NCI-H1930 (cell line): Measurements from ENCODE around the gene SDR42E1.
"Not testable (repeated sequence)": the region's sequence is repeated elsewhere in the genome, so short reads cannot be mapped to it uniquely, and the experiment has no call there.

Experiments used
- DNase-seq, 2 experiments: peaks; one replicate each; lab custom pipeline; 2025; lab: John Stamatoyannopoulos, UW

SDR42E1 gene

DNA sequence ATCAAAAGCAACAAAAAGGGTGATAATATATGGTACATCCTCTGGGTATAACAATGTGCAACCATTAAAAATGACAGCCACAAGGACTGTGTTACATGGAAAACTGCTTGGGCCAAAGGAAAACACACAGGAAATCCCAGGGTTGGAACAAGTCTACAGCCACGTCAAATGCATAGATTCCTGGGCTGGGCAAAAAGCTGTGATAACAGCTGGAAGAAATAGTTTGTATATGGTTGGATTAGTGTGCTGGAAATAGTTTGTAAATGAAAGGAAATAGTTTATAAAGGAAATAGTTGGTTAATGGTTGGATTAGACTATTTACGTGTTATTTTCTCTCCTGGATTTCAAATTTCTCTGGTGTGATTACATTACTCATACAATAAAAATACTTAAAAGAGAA lies 26.4 kb upstream of the SDR42E1 start:
- no peak for DNase-seq

DNA sequence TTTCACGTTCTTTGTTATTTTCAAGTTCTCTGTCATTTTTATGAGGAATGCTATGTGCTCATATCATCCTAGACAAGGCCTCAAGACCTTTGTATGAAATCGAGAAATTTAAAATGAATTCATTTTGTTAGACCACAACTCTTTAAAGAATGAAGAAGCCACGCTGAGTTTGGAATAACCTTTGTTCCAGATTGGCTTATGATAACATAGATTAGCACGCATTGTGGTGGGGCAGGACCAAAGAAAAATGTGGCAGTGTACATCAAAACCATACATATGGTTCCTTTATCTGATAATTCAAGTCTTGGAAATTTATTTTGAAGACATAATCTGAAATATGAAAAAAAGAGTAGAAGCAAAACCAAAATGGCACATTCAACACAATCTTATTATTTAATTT lies 26.0 kb upstream of the SDR42E1 start:
- no peak for DNase-seq

DNA sequence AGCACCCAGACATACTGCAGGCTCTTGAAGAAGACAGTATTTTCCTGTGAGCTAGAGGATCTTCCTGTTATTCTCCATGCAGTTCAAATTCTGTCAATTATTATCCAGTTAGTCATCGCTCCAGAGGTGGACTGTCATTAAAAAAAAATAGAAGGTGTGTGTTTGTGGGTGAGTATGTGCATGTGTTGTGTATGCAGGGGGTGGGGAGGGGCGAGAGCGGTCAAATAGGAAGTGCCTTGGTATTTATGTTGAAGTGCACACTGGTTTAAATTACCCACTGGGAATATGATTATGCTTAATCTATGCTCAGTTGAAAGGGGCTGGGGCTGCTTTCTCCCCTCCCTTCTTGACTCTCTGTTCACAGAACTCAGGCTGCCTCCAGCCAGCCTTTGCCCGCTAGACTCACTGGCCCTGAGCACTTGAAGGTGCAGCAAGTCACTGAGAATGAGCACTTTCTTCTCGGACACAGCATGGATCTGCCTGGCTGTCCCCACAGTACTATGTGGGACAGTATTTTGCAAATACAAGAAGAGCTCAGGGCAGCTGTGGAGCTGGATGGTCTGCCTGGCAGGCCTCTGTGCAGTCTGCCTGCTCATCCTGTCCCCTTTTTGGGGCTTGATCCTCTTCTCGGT lies 23.8 kb upstream of the SDR42E1 start, which contains the start of gene HSD17B2:
Gene HSD17B2, plus strand, starts transcription at position 273 of the 632 bp plus-strand sequence. Its CDS starts 172 bp downstream, at position 445.
- DNase-seq = no peak

DNA sequence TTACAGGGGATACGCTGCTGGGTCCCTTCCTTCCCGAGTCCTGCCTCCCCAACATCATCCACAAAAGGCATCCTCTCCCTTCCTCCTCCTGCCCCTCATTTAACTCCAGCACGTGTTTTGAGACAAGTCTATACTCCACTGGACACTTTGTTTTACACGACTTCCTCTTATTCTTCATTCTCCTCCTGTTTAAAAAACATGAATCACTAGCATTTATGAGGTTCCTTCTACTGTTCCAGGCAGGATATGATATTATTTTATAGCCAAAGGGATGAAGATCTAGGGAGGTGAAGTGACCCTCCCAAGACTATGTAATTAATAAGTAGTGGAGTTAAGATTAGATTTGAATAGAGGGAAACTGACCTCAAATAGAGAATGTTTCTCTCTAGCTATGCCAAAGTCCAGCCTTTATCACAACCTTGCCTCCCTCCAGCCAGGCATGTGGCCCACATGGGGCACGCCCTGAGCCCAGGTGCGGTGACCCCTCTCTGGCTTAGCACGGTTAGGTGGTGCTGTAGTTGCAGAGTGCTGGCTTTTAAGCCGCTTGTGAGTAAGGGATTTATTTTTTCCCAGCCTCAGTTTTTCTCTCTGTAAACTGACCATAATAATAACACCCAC lies 22.5 kb upstream of the SDR42E1 start:
- DNase-seq = no peak

DNA sequence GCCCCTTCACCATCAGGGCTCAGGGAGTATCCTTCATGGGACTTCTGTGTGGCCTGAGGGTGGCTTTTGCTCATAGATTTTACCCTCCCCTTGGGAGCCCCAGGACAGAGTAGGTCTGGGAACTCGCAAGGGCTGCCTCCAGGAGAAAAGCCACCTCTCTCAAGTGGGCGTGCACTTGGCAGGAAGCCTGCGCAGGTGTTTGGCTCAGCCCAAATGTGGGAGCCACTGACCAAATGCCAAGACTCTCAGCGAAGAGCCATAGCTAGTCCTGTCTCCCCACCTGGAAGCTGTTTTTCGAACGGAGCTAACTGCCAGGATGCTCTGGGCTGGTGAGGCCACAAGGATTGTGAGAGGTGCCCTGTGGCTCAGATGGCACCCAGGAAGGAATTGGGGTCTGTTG lies 21.7 kb upstream of the SDR42E1 start:
- DNase-seq = no peak

DNA sequence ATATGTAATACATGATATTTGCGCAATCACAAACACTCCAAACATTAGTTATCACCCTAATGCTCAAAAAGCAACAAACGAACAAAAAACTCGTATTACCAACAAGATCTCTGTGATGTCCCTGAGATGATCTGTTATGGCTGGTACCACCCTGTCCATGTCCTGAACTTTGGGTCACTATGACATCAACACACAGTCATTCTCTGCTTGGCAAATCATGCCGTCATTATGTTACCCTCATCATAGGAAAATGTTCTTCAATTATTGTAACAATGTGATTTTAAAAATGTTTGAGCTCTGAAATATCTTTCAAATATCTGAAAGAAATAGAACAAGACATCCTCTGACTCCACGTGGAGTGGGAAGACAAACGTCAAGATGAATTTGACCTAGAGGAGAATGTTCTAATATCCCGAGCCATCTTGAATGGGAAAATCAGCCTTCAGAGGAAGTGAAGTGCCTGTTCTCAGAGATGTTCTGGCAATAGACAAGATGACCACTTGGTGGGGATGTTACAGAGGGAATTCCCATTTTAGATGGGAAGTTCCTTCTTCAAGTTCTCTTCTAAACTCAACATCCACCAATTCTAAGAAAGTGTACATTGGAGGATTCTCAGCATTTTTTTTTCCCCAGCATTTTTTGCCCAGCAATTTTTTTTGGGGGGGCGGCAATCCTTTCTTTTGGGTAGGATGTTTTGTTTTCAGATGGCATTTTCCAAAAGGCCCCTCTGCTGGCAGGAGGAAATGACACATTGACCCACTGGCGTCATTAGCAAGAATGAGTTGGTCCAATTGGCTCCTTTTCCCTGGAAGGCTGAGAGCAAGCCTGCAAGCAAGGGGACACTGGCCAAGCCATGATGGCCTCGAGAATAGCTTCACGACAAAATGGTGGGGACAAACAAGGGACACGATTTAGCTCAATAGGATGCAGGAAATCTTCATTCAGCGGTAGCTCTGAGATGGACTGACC lies 20.1 kb upstream of the SDR42E1 start:
- DNase-seq = peak in 1 of 2 experiments; percentile 5

DNA sequence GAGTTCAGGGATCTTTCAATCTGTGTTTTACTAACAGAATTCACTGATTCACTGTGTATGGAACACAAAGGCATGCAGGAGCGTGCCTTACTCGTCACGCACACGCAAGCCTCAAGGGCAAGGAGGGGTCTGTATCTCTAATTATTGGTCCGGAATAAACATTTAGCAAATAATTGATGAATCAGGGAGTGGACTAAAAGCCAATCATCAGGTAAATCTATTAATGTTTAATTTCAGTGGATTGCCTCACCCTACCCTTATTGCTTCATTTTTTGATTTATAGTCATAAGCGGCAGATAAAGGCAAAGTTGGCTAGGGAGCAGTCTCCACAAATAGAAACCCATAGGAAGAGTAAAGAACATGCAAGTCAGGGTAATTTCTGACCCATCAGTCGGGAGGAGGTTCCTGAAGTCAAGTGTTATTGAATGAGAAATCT lies 16.4 kb upstream of the SDR42E1 start:
- no peak for DNase-seq

DNA sequence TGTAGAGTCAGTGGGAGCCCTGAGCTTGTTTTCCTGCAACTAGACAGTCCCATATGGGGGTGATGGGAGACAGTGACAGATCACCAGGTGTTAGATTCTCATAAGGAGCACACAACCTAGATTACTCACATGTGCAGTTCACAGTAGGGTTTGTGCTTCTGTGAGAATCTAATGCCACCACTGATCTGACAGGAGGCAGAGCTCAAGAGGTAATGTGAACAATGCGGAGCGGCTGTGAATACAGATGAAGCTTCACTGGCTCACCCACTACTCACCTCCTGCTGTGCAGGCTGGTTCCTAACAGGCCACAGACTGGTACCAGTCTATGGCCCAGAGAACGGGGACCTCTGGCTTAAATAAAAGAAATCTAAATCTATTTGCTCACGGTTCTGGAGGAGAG lies 13.6 kb upstream of the SDR42E1 start:
- no peak for DNase-seq

DNA sequence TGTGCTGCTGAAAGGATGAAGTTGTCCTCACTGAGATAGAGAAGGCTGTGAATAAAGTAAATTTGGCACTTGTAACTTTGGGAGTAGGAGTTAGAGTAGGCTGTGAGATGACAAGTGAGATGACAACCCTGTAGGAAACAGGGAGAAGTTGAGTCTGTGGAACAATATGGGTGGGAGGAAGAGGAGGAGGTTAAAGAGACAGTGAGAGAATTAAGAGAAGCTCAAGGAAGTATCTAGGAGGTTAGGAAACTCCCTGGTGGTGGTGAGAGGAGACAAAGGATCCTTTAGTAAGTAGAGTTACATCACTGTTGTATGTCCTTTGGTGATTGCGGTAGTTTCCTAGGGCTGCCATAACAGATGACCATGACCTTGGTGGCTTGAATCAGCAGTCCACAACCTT lies 13.0 kb upstream of the SDR42E1 start:
- DNase-seq = no peak

DNA sequence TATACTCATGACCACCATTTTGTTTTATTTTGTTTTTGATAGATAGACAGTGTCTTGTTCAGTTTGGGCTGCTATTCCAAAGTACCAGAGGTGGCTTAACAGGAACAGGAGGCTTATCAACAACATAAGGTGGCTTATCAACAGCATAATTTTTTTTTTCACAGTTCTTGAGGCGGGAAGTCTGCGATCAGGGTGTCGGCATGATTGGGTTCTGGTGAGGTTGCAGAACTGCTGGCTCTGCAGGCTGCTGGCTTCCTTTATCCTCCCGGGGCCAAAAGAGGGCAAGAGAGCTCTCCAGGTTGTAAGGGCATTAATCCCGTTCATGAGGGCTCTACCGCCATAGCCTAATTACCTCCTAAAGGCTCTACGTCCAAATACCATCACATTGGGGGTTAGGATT lies 11.9 kb upstream of the SDR42E1 start:
- DNase-seq = no peak

DNA sequence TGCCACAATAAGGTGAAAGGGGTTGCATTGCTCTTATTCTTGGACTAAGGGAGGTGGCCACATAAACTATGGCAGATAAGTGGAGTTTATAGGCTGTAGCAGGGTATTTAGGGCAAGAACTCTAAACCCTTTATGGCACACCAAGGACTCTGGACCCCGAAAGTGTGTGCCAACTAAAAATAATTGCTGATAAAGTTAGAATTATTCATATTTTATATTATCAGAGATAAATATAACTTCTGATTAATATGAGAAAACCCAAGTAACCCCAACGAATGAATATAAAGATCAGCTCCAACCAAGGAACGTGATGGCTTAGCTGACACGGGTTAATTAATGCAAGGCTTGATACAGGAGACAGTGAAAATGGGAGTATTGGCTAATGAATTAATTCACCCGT lies 8.8 kb upstream of the SDR42E1 start:
- DNase-seq = no peak

DNA sequence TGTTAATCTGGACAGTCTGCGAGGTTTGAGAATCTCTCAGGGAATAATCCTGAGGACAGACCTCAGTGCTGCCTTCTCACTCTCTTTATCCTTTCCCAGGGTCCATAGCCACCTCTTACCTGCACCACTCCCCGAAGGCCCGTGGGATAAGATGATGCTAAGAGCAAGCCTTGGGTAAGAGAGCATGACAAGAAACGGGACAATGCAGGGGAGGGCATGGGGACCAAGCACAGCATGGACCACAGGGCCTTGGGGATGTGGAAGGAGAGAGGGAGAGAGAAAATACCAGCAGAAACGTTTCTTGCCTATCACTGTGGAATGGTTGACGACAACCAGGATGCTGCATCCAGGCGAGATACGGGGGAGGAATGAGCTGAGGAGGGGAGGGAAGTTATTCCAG lies 8.3 kb upstream of the SDR42E1 start:
- DNase-seq = no peak

DNA sequence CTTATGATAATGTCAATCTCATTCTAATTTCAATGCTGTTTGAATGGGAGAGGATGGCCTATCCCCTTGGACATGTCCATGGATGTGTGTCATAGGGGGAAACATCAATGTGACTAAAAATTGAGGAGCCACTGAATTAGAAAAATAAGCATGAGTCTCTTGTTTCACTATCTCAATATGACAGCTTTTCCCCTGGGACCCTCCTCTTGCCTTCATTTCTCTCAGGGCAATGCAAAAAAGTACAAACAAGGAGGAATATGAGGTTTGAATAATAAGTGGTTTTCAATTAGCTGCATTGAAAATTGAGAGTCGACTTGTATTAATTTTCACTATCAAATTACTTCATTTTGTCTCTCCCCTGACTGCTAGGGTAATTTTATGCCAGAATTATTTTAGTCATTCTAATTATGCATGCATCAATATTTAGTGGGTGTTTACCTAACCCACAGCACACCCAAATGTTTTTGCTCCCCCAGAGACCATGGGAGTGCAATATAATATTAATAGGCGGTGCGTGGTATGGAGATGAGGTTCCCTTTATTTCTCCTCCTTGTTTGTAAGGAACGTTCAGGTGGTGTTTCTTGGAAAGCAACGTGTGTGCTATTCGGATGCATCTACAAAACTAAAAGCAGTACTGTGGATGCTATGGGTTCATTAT lies 6.8 kb upstream of the SDR42E1 start:
- no peak for DNase-seq

DNA sequence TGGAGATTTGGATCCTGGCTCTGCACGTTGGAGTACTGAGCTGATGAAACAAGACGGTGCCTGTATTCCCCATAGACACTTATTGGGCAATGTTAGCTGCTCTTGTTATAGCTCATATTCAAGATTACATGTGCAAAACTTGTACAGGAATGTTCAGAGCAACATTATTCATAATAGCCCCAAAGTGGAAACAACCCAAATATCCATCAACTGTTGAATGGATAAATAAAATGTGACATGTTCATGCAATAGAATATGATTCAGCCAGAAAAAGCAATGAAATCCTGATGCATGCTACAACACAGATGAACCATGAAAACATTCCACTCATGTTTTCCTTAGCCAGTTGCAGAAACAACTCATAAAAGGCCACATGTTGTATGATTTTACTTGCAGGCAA lies 5.7 kb upstream of the SDR42E1 start:
- no peak for DNase-seq

DNA sequence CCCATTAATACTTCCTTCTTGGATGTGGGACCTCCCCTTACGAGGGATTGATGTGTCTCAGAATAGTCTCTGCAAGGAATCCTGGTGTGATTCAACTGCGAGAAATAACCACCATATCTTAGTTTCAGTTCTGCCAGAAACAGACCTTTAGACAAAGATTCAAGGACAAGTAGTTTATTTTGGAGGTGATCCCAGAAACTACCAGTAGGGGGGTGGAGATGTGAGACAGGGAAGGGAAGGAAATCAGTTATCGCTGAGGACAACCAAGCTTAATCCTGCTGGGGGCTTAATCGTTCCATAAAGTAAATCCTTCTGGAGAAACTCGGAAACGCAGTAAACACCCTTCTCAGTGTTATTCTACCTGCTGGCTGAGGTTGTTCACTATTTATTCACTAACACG lies 5.0 kb upstream of the SDR42E1 start:
- no peak for DNase-seq

DNA sequence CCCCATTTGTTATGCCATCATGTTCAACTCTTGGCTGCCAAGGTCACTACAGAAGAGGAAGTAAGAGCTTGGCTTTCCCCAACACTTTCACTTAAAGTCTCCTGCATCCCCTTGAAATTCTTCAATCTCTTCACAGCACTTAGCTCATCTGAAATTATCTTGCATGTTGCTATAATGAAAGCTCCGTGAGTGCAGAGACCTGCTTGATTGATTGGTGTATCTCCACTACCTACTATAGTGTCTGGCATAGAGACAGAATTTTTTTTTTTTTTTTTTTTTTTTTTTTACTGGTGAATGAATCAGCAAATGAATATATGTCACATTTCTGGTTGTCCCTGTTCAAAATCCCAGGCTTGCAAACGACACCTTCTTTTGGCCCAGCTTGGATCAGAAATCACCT lies 1.9 kb upstream of the SDR42E1 start:
- DNase-seq = no peak

DNA sequence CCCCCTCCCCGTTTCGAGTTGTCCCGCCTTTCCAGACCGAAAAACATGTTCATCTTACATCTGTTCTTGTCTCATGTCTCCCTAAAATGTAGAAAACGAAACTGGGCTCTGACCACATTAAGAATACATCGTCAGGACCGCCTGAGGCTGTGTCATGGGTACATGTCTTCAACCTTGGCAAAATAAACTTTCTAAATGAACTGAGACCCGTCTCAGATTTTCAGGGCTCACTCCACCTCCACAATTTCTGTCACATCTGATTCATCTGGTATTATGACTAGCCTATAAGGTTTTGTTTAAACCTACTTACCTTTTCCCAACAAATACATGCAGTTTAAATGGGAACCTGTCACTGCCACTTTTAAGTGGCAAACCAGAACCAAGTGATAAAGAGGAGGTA lies 621 bp downstream of the SDR42E1 start:
- DNase-seq = no peak

DNA sequence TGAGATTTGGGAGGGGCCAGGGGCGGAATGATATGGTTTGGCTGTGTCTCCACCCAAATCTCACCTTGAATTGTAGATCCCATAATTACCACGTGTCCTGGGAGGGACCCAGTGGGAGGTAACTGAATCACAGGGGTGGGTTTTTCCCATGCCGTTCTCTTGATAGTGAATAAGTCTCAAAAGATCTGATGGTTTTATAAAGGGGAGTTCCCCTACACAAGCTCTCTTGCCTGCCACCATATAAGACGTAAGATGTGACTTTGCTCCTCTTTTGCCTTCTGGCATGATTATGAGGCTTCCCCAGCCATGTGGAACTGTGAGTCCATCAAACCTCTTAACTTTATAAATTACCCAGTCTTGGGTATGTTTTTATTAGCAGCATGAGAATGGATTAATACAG lies 1.5 kb downstream of the SDR42E1 start:
- not testable (repeated sequence) for DNase-seq

DNA sequence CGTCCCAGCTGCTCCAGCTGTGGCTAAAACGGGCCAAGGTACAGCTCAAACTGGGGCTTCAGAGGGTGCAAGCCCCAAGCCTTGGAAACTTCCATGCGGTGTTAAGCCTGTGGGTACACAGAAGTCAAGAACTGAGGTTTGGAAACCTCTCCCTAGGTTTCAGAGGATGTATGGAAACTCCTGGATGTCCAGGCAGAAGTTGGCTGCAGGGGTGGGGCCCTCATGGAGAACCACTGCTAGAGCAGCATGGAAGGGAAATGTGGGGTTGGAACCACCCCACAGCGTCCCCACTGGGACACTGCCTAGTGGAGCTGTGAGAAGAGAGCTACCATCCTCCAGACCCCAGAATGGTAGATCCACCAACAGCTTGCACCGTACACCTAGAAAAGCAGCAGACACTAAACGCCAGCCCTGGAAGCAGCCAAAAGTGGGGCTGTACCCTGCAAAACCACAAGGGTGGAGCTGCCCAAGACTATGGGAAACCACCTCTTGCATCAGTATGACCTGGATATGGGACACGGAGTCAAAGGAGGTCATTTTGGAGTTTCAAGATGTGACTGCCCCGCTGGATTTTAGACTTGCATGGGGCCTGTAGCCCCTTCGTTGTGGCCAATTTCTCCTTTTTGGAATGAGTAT lies 2.2 kb downstream of the SDR42E1 start:
- DNase-seq = no peak

DNA sequence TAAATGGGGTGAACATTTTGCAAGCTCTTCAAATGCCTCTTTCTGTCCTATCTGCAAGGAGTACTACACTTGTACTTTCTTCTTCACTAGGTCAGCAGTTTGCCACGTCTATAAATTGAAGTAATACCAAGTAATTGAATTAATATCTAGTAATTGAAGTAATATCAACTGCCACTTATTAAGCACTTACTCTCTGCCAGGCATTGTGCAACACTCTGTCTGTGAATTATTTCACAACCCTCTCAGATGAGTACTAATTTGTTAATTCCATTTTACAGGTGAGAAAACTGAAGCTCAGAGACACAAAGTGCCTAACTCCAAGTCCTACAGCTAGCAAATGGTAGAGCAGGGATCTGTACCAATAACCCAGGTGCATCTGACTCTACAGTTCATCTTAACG lies 4.1 kb downstream of the SDR42E1 start:
- no peak for DNase-seq

DNA sequence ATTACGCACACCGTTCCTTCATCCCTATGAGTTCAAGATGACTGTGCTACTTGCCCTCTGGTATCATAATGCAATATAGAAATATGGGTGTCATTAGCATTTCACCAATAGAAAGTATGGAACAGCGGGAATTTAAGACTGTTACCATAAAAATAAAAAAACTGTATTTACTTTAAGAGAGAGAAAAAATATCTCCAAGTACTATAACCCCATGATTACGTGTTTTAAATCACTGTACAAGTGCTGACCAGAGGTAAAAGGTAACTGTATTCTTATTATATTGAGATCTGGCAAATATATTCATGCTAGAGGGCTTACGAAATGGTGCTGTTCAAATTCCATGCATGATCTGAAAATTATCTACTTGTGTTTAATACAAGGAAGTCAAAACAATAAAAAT lies 5.2 kb downstream of the SDR42E1 start:
- DNase-seq = no peak
